ENCODE data around the gene CLOCK. TPM values are rescaled to one million over a fixed set of nuclear protein-coding genes. Genes with fewer than 3 reads are reported as not detected.

Gene CLOCK
- total RNA-seq, 1 experiment from 2014 or later, result 14.9 TPM

GRCh38 chr4:55538531-55538930, 8.2 kb downstream of the CLOCK start:
- ChIA-PET CTCF (no interaction called here), POLR2A (ENCODE audit: low non-redundant PET) (no interaction called here)
- no peaks in the 10 kb centered on the region for H3K36me3 ChIP-seq (ENCODE audit: insufficient read depth, low read length, poor library complexity, severe bottlenecking)
- intact Hi-C loops (cut with micrococcal nuclease; ENCODE audit: unreplicated experiment), result no loop called here
- no peaks in the 10 kb centered on the region for H3K27me3 ChIP-seq (replicated peaks; ENCODE audit: insufficient read depth, low read depth, low read length, poor library complexity)
- no peak for DNase-seq (ENCODE audit: low spot score)
- H3K4me1 ChIP-seq (ENCODE audit: insufficient read depth, low read length, poor library complexity, severe bottlenecking), result no peaks in the 10 kb centered on the region
- no peak overlapping the region for H3K4me3 ChIP-seq (ENCODE audit: low read depth, low read length, poor library complexity, severe bottlenecking)
- H3K27ac ChIP-seq (ENCODE audit: low read depth, low read length, poor library complexity, severe bottlenecking), result no peak overlapping the region
- no TSS peak for BruUV-seq (replicated peaks)
- H3K9me3 ChIP-seq (ENCODE audit: low read depth, low read length, poor library complexity, severe bottlenecking), result no peaks in the 10 kb centered on the region
- TF ChIP-seq EZH2 (IDR thresholded peaks at IDR 0.05; ENCODE audit: borderline replicate concordance, low read depth, low read length, poor library complexity, severe bottlenecking) (no peak), CTCF (conservative IDR thresholded peaks at IDR 0.05; ENCODE audit: low read depth, low read length) (no peak)

- BruUV-seq (replicated peaks), result no TSS peak
- no peaks in the 10 kb centered on the region for H3K27me3 ChIP-seq (replicated peaks; ENCODE audit: insufficient read depth, low read depth, low read length, poor library complexity)
- no peak overlapping the region for H3K27ac ChIP-seq (ENCODE audit: low read depth, low read length, poor library complexity, severe bottlenecking)
- no peaks in the 10 kb centered on the region for H3K4me1 ChIP-seq (ENCODE audit: insufficient read depth, low read length, poor library complexity, severe bottlenecking)
- intact Hi-C loops (cut with micrococcal nuclease; ENCODE audit: unreplicated experiment), result no loop called here
- no peaks in the 10 kb centered on the region for H3K9me3 ChIP-seq (ENCODE audit: low read depth, low read length, poor library complexity, severe bottlenecking)
- no peak for DNase-seq (ENCODE audit: low spot score)
- no peak for TF ChIP-seq EZH2 (IDR thresholded peaks at IDR 0.05; ENCODE audit: borderline replicate concordance, low read depth, low read length, poor library complexity, severe bottlenecking)
- no peak for TF ChIP-seq CTCF (conservative IDR thresholded peaks at IDR 0.05; ENCODE audit: low read depth, low read length)
- no peaks in the 10 kb centered on the region for H3K36me3 ChIP-seq (ENCODE audit: insufficient read depth, low read length, poor library complexity, severe bottlenecking)
- ChIA-PET CTCF (no interaction called here), POLR2A (ENCODE audit: low non-redundant PET) (no interaction called here)
- H3K4me3 ChIP-seq (ENCODE audit: low read depth, low read length, poor library complexity, severe bottlenecking), result no peak overlapping the region
These were observed 12.4 kb downstream of the CLOCK start for GRCh38 chr4:55534306-55534705.

- intact Hi-C loops (cut with micrococcal nuclease; ENCODE audit: unreplicated experiment), result no loop called here
- Histone ChIP-seq H3K4me1 (ENCODE audit: insufficient read depth, low read length, poor library complexity, severe bottlenecking) (no peaks in the 10 kb centered on the region), H3K27ac (ENCODE audit: low read depth, low read length, poor library complexity, severe bottlenecking) (no peak overlapping the region), H3K27me3 (replicated peaks; ENCODE audit: insufficient read depth, low read depth, low read length, poor library complexity) (no peaks in the 10 kb centered on the region), H3K4me3 (ENCODE audit: low read depth, low read length, poor library complexity, severe bottlenecking) (no peak overlapping the region), H3K9me3 (ENCODE audit: low read depth, low read length, poor library complexity, severe bottlenecking) (no peaks in the 10 kb centered on the region), H3K36me3 (ENCODE audit: insufficient read depth, low read length, poor library complexity, severe bottlenecking) (no peaks in the 10 kb centered on the region)
- no peak for DNase-seq (ENCODE audit: low spot score)
- POLR2A ChIA-PET (ENCODE audit: low non-redundant PET), result no interaction called here
- CTCF ChIA-PET, result no interaction called here
- TF ChIP-seq CTCF (conservative IDR thresholded peaks at IDR 0.05; ENCODE audit: low read depth, low read length) (no peak), EZH2 (IDR thresholded peaks at IDR 0.05; ENCODE audit: borderline replicate concordance, low read depth, low read length, poor library complexity, severe bottlenecking) (no peak)
- no TSS peak for BruUV-seq (replicated peaks)
These were observed 16.0 kb downstream of the CLOCK start for GRCh38 chr4:55530691-55531090.

Measured in A673 (cell line).